Midbrain (tissue), 1 donor: ENCODE data around the gene ESPNL.

Experiments used
- DNase-seq: peaks from one replicate; lab custom pipeline; 2025; lab: John Stamatoyannopoulos, UW

The ESPNL gene

GRCh38 chr2:238129166-238130010 lies 29.2 kb downstream of the ESPNL start:
- no peak for DNase-seq

- DNase-seq: no peak
Observed at GRCh38 chr2:238130111-238130695, 30.1 kb downstream of the ESPNL start.

GRCh38 chr2:238130696-238131628 lies 30.8 kb downstream of the ESPNL start:
- DNase-seq: no peak

- no peak for DNase-seq
Observed at GRCh38 chr2:238131761-238132462, 31.8 kb downstream of the ESPNL start.

- DNase-seq: no peak
Observed at GRCh38 chr2:238132463-238133450, 32.6 kb downstream of the ESPNL start.

- DNase-seq: no peak
Observed at GRCh38 chr2:238133499-238134392, 33.6 kb downstream of the ESPNL start.

- DNase-seq: no peak
Observed at GRCh38 chr2:238134393-238134785, 34.2 kb downstream of the ESPNL start.

GRCh38 chr2:238135601-238136150 lies 35.5 kb downstream of the ESPNL start:
- DNase-seq: no peak

GRCh38 chr2:238136820-238137537 lies 36.8 kb downstream of the ESPNL start:
- DNase-seq: no peak

GRCh38 chr2:238137885-238138284 lies 37.7 kb downstream of the ESPNL start:
- DNase-seq: no peak

- DNase-seq: no peak
Observed at GRCh38 chr2:238138331-238139195, 38.4 kb downstream of the ESPNL start, which contains the start of gene KLHL30. Gene KLHL30 (plus strand): TSS chr2:238138668. CDS start chr2:238140755, 2,087 bp downstream.

- no peak for DNase-seq
Observed at GRCh38 chr2:238139196-238140039, 39.3 kb downstream of the ESPNL start.

- no peak for DNase-seq
Observed at GRCh38 chr2:238140040-238140439, 39.9 kb downstream of the ESPNL start.

GRCh38 chr2:238140721-238141540 lies 40.8 kb downstream of the ESPNL start:
- no peak for DNase-seq

GRCh38 chr2:238141541-238142318 lies 41.6 kb downstream of the ESPNL start:
- DNase-seq: no peak
